Left cardiac atrium (tissue), 4 donors: ENCODE measurements around the gene SMYD2. TPM values are rescaled to one million over a fixed set of nuclear protein-coding genes. Genes with fewer than 3 reads are reported as not detected.

Source experiments
- ATAC-seq, 2 donors: fragments of 200-7000 bp; cut with Tn5 transposase; one replicate each; pipeline ENCODE4 v1.9.1; 2020; ENCODE audit warnings: mild to moderate bottlenecking in 2 of 2, moderate library complexity in 2 of 2
- DNase-seq: peaks from one replicate; pipeline ENCODE4 v3.0.0-alpha.2; 2020
- intact Hi-C, 2 donors: fragments of 100-400 bp; cut with DNase I; formaldehyde crosslinking; loops; one replicate each; pipeline versions ENCODE4 v1.14.1 to v1.15.1; 2022 to 2023
- total RNA-seq, 2 donors: library from RNA; stranded (reverse); fragmentation: NEBNext Ultra II Directional; extraction: Animal tissue kit (Norgen Biotek cat#: 25700); gene quantifications; one replicate each; pipeline ENCODE4 v1.2.1, GENCODE V29; 2021
- donor health status: DM: no; HTN: yes; CAD: no.
- donor health status: DM: no; HTN: yes; CAD: no; lungs with severe emphysema.
- donor health status: DM: yes; HTN: yes; CAD: no.
- donor health status: Dilated cardiomyopathy.

The SMYD2 gene
- total RNA-seq, 2 donors from 2014 or later: 8.7 to 9.4 TPM

DNA sequence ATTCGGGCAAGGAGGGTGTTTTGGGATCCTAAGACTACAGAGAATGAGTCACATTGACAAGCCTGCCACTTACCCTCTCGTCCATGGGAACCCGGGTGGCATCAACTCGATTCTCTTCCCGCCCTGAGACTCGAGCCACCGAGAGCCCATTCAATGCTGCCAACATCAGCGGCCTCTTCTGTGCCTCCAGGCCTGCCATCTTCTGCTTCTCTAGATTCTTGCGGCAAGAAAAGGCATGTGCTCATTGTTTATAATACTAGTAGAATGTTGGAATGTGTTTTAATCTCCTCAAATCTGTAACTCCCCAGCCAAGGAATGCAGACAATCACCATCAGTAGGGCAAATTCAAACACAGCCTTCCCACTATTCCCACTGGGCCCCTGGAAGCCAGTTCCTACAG lies 96.9 kb downstream of the SMYD2 start:
- no peak for DNase-seq
- intact Hi-C loops: no loop called here

DNA sequence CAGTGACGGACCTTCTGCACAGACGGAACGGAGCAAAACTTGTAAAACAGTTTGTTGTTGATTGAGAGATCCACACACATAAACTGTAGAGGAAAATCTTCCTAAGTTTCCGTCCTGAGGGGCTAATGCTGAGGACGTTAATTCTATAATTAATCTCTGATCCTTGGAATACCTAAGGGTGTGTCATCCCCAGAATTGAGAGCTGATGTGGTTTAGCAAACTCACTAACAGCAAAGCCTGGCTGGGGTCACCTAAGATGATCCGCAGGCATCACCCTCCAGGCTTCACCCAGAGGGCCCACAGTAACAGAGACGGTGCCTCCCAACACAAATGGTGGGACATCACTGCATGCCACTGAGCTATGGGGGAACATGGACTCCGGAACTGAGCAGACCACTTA lies 97.5 kb downstream of the SMYD2 start:
- intact Hi-C loops: no loop called here
- DNase-seq (no peak), ATAC-seq (no peak)

More for the DNA sequence above, 96.9 kb downstream of the SMYD2 start:
- ATAC-seq: no peak

DNA sequence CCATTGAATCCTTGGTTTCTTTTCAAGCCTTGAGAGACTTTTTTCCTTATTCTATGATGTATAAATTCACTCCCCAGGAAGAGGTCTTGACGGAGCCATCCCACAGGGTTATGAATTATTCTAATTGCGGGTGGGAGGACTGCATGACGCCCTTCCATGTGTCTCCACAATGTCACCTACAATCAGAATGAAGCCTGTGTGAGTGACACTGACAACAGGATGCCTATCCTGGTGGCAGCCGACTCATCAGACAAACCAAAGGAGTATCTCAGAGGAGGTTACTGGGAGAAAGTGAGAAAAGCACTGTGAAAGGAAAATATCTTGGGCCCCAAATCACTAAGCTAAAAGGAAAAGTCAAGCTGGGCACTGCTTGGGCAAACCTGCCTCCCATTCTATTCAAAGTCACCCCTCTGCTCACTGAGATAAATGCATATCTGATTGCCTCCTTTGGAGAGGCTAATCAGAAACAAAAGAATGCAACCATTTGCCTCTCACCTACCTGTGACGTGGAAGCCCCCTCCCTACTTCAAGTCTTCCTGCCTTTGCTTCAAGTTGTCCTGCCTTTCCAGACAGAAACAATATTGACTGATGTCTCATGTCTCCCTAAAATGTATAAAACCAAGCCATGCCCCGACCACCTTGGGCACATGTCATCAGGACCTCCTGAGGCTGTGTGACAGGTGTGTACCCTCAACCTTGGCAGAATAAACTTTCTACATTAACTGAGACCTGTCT lies 98.4 kb downstream of the SMYD2 start:
- intact Hi-C loops: no loop called here

DNA sequence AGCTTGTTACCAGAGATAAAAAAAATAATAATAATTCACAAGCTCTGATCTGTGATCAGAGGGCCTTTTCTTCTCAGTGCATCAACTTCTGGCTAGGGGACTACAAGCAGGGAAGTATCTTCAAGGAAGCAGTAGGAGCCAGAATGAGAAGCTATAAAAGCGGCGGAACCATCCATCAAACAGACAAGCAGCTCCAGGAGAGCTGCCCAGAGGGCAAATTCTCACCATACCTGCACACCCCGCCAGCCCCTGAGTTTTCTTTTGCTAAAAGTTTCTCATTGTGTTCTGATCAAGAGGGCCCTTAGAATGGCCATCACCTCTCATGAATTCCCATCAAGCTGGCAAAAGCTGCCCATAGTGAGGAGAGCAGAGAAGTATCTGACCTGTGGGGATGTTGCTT lies 99.4 kb downstream of the SMYD2 start:
- no peak for ATAC-seq

More for the DNA sequence above, 98.4 kb downstream of the SMYD2 start:
- no peak for DNase-seq
- no peak for ATAC-seq

DNA sequence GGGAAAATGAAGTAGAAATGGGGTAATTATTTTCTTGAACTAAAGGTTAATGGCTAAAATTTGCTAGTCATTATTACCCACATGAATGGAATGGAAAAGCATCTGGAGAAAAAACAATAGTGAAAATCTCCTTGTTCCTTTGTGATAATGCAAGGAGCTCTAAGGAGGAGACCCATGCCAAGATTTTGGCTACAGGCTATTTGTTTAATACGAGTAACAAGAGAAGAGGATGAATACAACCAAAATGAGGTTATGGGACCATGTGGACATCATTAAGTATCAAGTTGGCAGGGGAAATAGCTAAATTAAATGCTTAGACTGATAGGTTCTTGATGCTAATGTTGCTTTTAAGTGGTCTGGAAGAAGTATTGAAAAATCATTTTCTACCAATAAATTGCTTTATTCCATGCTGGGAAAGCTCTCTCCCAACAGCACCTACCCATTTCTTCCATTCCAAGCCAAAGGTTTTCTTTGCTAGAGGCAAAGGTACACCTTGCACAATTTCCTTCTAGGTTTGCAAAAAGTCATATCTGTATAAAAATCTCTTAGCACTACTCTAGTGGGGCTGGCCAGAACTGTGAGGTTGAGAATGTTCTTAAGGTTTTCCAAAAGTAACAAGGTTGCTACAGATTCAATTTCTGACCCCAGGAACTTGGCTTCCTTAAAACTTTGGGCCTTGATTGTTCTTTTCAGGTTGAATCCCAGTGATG lies 100.2 kb downstream of the SMYD2 start:
- ATAC-seq (no peak), DNase-seq (no peak)
- intact Hi-C loops: loop anchor here in 1 of 2 donors (10.0 kb wide), 1 partner anchor 204 kb away; no protein-coding TSS in a partner anchor

More for the DNA sequence above, 99.4 kb downstream of the SMYD2 start:
- intact Hi-C loops: loop anchor here in 1 of 2 donors (10.0 kb wide), 1 partner anchor 204 kb away; no protein-coding TSS in a partner anchor
- no peak for DNase-seq

DNA sequence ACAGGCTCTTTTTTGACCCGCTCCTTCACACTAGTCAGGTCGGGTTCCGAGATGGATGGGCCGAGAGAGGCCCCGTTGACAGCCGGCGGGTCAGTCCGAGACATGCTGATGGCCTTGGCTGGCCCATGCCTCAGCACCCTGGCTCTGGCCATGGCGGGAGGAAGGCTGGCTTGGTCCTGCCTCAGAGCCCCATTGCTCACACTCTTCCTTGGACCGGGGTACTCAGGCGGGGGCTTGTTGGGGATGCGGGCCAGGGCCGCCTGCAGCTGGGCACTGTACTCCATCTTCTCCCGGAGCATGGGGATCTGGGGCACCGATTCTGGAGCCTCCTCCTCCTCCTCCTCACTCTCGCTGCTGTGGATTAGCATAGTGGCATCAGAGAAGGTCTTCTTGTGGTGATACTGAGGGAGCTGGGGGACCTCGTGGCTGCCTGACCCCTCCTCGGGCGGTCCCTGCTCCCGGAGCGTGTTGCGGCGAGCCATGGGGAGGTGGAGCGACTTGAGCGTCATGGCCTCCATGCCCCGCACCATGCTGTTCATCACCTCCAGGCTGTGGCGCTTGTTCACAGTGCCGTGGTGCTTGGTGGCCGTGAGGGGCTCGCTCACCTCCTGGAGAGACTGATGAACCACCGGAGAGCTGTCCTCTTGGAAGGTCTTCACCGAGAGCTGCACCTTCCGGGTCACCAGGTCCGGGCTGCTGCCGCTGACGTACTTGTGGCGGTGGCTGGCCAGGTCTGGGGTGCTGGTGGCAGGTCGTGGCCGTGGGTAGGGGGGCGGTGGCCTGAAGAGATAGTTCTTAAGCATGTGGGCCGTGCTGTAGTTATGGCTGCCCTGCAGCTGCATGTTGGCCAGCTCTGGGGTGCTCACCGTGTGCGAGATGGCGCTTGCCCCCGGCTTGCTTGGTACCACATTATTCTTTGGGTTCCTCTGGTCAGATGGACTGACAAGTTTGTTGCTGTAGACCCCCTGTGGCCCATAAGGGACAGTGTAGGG lies 102.7 kb downstream of the SMYD2 start:
- ATAC-seq: no peak
- intact Hi-C loops: loop anchor here in 1 of 2 donors (10.0 kb wide), 1 partner anchor 201 kb away; no protein-coding TSS in a partner anchor

DNA sequence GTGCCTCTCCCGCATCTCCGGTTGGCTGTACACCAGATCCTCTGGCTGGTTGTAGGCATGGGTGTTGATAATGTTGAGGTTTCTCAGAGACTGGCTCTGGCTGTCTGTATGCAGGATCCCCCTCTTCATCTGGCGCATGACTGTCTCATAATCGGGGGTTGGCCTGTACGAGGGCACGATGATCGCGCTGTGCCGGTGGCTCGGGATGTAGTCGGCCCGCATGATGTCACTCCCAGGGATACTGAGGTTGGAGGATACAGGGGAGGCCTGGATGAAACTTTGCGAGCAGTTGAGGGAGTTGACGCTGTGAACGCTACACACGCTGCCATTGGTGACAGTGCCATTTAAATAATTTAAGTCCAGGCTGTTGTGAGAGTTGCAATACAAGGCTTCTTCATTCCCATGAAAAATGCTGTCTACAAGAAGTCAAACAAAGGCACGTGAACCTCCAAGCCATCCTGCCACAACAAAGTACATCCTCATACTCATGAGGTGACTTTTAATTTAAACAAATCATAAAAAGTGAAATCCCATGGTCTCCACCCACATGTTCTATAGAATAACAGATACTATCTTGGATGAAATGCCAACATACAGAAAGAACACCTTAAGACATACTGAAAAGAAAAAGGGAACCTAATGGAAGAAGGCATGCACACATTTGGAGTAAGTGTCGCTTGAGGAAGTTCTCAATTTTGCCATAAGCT lies 103.6 kb downstream of the SMYD2 start:
- intact Hi-C loops: loop anchor here in 1 of 2 donors (10.0 kb wide), 1 partner anchor 200 kb away; no protein-coding TSS in a partner anchor
- DNase-seq (no peak), ATAC-seq (no peak)

More for the DNA sequence above, 102.7 kb downstream of the SMYD2 start:
- DNase-seq: no peak

DNA sequence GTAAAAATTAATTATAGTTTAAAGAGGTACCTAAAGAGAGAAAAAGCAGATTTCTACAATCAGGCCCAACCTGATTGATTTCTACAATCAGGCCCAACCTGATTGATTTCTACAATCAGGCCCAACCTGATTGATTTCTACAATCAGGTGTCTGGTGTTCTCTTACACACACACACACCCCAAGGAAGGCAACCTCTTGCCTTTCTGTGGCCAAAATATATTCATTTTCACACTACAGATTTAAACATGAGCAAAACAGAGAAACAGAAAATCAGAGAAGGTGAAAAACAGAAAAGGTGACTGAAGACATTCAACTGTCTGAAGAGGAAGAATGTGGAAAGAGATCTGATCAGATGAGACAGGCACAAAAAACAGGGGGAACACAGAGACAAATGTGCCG lies 104.5 kb downstream of the SMYD2 start:
- ATAC-seq (no peak), DNase-seq (no peak)
- intact Hi-C loops: loop anchor here in 1 of 2 donors (10.0 kb wide), 1 partner anchor 199 kb away; no protein-coding TSS in a partner anchor

DNA sequence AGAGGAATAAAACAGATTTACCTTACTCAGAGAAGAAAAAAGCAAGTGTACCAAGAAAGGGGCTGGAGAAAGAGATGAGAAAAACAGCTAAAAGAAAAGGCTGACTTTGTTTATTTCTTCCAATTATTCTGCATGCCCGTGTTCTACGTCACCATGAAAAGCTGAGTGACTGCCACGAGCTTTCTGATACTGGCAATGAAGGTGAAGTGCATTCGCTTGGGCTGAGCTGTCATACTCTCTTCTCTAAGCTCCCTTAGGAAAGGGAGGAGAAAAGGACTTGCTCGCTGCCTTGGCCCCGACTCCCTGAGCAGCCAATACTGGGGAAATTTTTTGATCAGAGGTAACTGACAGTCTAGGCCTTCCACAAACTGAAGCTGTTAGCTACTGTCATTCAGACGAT lies 105.4 kb downstream of the SMYD2 start:
- intact Hi-C loops: loop anchor here in 1 of 2 donors (10.0 kb wide), 1 partner anchor 198 kb away; no protein-coding TSS in a partner anchor
- no peak for DNase-seq
- ATAC-seq: no peak
